HG02571 (cell line): ENCODE measurements around the gene BYSL.

Experiments
- ATAC-seq: cut with Tn5 transposase; IDR thresholded peaks from one replicate; pipeline ENCODE4 v1.9.1; 2021; ENCODE audit warnings: mild to moderate bottlenecking, moderate library complexity; ENCODE audit not compliant: unreplicated experiment

Gene BYSL

GRCh38 chr6:41974281-41974825, 53.1 kb downstream of the BYSL start:
- no peak for ATAC-seq

- no peak for ATAC-seq
Measured at GRCh38 chr6:41975276-41975675, 54.0 kb downstream of the BYSL start.

DNA sequence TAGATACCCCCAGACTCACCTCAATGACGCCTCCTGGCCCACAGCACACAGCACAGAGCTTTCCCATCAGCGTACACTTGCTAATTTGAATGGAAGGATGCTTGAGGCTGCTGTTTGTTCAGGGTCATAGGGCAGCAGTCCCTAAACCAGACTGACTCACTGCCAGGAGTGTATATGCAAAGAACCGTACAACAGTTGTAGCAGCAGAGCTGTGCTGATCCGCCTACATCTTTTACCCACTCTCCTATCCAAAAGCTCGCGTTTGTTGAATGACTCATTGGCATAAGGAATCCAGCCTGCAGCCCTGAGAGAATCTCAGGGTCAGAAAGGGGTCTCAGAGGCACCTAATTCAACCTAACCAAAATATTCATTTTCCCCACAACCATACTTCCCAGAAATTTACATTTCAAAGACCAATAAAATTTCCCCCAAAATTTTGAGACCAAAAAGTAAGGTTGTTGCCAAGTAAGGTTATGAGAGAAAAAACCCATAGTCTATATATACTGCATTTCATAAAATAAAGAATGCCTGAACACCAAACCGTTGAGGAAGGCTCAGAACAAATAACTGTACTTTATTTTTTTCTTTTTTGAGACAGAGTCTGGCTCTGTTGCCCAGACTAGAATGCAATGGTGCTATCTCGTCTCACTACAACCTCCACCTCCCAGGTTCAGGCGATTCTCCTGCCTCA, 55.6 kb downstream of the BYSL start:
- no peak for ATAC-seq
